GM12801 (cell line): ENCODE data around the gene NHERF2.

Experiments used
- CTCF ChIP-seq: IDR thresholded peaks from one replicate; pipeline ENCODE4 v1.5.1; 2011; ENCODE audit warnings: control low read depth; ENCODE audit not compliant: insufficient read length; ENCODE audit errors: extremely low read depth

Gene NHERF2

DNA sequence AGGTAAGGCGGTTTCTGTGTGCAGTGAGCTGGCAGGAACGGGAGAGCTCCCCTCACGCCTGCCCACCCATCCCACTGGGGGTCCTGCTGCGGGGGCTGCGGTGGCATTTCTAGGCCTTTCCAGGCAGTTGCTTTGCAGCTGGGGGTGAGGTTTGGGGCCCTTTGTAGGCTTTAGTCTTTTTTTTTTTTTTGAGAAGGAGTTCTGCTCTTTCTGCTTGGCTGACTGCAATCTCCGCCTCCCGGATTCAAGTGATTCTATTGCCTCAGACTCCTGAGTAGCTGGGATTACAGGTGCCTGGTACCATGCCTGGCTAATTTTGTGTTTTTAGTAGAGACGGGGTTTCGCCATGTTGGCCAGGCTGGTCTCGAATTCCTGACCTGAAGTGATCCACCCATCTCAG lies 32.2 kb downstream of the NHERF2 start:
- no peak for TF ChIP-seq CTCF

DNA sequence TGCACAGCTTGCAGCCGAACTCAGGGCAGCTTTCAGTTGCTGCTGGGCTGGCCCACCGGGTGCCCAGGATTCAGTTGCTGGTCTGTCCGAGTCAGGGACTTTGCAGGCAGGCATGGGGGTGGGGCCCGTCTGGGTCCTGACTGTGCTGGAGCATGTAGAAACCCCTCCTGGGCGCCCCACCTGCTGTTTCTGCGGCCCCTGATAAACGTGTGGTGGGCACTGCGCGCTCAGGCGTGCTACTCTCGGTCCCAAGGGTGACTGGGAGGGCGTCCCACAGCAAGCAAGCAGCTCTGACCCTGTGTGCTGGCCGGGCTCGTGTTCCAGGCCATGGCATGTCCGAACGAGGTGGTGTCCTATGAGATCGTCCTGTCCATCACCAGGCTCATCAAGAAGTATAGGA lies 33.6 kb downstream of the NHERF2 start:
- TF ChIP-seq CTCF = no peak

- no peak for TF ChIP-seq CTCF
Observed at GRCh38 chr16:2061023-2061422, 34.3 kb downstream of the NHERF2 start.

GRCh38 chr16:2061526-2061925 lies 34.8 kb downstream of the NHERF2 start:
- no peak for TF ChIP-seq CTCF

- no peak for TF ChIP-seq CTCF
Observed at GRCh38 chr16:2062801-2063200, 36.1 kb downstream of the NHERF2 start.

- no peak for TF ChIP-seq CTCF
Observed at GRCh38 chr16:2063861-2064260, 37.2 kb downstream of the NHERF2 start.

- no peak for TF ChIP-seq CTCF
Observed at GRCh38 chr16:2064368-2064945, 37.8 kb downstream of the NHERF2 start.
